GM21723 (cell line): ENCODE data around the gene PWWP2B.
"Not testable (repeated sequence)": the region's sequence is repeated elsewhere in the genome, so short reads cannot be mapped to it uniquely, and the experiment has no call there.

Source experiments
- ATAC-seq: cut with Tn5 transposase; IDR thresholded peaks from one replicate; pipeline ENCODE4 v1.9.1; 2021; ENCODE audit warnings: mild to moderate bottlenecking, moderate library complexity; ENCODE audit not compliant: unreplicated experiment

PWWP2B gene

DNA sequence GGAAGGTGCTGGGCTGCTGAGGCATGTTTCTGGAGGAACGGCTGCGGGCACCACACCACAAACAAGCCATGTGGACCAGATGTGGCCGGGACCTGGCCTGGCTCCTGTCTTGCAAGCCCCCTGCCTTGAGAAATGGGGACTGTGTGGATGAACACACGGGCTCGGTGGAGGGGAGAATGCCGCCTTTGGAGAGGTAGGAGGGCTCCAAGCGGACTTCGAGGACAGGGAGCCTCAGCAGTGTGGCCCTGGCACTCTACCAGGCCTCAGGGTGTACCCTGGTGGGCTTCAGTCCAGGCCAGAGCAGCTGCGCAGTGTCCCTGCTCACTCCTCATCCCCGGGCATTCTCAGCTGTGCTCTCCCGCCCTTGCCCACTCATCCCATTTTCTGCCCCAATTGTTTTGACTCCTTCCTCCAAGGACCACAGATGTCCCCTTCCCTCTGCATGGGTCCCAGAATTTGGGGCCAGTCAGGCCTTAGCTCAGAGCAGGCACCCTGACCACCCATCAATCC, 31.5 kb downstream of the PWWP2B start:
- ATAC-seq = no peak

DNA sequence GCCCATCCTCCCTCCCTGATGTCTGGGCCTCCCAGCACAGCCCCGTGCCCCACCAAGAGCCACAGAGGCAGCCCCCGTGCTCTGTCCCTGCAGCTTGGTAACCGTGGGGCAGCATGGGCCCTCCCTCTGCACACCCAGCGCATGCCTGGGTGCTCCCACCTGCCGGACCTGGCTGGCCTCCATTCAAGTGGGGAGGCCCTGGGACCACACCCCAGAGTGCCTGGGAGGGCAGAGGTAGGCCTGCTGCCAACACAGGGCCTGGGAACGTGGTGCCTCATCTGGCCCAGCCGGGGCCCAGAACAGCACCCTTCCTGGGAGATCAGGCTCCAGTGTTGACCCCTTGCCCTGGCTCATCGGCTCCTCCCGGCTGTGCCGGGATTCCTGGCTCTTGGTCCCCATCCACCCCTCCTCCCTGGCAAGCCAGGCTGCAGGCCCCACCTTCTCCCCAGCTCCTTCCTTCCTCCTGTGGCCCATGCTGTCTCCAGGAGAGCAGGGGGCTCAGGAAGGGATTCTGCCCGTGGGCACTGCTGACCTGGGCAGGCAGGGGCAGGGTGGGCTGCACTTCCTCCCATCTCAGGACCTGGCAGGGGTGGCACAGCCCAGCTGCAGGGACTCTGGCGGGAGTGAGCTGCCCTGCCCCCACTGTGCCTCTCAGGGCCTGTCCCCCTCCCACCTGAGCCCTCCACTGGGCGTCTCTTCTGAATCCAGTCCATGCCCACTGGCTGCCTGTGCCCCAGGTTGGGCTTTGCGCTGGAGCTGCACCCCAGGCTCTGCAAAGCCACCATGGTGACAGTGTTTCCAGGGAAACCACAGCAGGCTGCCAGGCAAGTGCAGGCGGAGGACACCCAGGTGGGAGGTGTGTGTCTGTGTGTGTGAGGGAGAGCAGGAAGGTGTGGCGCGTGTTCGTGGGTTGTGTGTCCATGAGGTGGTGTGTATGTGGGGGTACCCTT, 32.6 kb downstream of the PWWP2B start:
- no peak for ATAC-seq

DNA sequence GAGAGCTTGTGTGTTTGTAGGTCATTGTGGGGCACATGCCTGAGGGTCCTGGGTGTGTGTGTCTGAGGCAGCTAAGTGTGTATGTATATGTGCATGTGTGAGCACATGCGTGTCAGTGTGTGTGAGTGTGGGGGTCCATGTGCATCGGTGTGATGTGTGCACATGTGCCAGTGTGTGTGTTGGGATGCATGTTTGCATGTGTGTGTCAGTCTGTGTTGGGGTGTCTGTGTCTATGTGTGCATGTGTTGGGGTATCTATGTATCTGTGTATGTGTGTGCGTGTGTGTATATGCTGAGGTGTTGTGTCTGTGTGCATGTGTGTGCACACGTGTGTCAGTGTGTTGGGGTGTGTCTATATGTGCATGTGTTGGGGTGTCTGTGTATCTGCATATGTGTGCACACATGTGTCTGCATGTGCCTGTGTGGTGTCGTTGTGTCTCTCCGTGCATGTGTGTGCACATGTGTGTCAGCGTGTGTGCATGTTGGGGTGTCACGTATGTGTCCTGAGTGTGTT, 33.3 kb downstream of the PWWP2B start:
- ATAC-seq = no peak

DNA sequence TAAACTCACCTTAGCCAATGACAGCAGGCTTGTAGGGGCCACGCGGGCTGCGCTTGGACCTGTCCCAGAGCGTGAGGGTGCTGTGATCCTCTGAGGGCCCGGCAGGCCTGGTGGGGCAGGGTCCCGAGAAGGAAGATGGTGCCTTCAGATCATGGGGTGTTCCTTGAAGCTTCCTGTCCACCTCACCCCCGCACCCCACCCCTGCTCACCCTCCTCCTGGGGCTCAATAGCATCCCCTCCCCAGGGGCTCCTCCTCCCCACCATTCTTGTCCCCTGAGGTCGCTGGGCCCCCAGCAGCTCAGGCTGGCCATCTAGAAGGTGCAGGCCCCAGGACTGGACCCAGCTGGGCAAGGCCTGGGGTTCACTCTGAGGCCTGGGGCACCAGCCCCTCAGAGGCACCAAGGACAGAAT, 33.9 kb downstream of the PWWP2B start:
- no peak for ATAC-seq

DNA sequence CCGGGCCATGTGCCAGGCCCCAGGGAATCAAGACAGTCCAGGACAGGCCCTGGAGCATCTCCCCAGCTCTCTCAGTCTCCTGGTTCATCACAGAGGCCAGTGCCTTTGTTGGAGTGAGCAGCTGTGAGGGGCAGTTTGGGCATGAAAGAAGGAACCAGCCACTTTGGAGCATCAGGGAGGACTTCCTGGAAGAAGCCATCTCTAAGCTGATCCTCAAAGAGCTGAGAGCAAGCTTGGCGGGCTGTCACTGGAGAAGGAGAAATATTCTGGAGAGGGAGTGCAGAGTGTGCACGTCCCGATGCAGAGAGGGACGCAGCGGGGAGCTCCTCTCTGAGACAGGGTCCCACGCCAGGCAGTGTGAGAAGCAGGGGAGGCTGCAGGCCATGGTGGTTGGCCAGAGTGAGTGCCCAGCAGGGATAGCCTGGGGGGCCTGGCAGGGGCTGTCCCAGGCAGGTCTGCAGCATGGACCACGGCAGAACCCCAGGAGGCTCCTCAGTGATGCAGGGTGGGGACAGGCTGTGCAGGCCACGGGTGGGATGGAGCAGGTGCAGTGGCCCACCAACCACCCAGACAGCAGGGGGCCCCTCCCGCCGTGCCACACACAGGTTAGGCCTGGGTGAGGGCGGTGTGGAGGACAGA, 34.7 kb downstream of the PWWP2B start:
- no peak for ATAC-seq

DNA sequence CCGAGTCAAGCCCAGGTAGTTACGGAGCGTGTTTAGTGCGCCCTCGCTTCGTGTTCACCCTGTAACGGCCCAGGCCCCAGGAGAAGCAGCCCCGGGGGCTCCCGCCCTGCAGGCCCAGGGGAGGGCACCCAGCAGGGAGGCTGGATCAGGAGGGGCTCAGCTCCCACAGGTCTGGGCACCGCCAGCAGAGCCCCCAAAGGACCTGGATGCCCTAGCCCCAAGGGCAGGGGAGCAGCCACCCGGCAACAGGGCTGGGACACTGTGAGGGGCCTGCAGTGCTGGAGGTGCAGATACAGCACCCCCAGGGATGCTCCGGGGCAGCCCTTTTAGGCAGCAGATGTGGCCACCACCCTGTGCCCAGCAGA, 35.2 kb downstream of the PWWP2B start:
- no peak for ATAC-seq

DNA sequence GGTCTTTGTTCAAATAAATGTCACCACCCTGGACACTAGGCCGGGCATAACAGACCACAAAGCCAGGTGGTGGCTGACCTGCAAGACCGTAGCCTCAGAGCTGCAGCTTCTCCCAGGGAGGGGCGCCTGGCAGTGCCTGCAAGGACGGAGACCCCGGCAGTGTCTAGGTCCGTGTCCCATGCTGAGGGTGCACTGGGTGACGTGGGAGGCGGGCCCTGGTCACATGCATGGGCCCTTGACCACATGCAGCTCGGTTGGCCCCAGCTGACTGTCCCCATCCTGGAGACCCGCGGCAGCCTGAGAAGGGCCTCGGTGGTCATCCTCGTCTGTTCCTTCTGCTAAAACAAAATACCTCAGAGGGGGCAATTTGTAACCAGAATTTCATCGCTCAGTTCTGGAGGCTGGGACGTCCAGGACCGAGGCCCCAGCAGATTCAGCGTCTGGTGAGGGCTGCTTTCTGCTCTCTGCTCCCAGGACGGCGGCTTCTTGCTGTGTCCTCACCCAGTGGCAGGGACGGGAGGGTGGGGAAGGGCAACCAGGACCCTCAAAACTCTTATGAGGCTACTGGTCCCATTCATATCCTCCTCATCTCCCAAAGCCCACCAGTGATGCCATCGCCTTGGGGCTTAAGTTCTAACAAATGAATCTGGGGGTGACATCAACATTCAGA, 36.8 kb downstream of the PWWP2B start:
- ATAC-seq = no peak

DNA sequence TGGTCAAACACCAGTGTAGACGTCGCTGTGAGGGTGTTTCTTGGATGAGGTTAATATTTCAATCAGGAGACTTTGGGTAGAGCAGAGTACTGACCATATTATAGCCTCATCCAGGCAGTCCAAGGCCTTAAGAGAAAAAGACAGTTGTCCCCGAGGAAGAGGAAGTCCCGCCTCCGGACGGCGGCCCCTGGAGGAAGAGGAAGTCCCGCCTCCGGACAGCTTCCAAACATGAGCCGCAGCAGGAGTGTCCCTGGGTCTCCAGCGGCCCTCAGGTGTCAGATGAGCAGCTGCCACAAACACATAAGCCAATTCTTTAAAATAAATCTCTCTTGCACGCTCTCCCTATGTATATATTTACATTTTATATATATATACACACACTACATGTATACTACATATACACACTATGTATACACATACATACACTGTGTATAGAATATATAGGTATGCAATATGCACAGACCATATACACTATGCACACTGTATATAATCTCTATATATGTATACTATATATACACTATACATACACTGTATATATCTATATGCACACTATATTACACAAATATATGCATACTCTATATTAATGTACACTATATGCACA, 37.5 kb downstream of the PWWP2B start:
- peak; percentile 62 for ATAC-seq

DNA sequence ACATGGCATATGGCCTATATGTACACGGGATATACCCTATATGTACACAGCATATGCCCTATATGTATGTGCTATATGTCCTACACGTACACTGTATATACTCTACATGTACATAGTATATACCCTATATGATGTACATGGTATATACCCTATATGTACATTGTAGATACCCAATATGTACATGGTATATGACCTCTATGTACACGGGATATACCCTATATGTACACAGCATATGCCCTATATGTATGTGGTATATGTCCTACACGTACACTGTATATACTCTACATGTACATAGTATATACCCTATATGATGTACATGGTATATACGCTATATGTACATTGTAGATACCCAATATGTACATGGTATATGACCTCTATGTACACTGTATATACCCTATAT, 38.3 kb downstream of the PWWP2B start:
- not testable (repeated sequence) for ATAC-seq

DNA sequence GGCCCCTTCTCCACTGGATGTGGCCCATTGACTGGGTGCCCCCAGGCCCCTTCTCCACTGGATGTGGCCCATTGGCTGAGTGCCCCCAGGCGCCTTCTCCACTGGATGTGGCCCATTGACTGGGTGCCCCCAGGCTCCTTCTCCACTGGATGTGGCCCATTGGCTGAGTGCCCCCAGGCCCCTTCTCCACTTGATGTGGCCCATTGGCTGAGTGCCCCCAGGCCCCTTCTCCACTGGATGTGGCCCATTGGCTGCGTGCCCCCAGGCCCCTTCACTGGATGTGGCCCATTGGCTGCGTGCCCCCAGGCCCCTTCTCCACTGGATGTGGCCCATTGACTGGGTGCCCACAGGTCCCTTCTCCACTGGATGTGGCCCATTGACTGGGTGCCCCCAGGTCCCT, 39.1 kb downstream of the PWWP2B start:
- ATAC-seq = not testable (repeated sequence)

DNA sequence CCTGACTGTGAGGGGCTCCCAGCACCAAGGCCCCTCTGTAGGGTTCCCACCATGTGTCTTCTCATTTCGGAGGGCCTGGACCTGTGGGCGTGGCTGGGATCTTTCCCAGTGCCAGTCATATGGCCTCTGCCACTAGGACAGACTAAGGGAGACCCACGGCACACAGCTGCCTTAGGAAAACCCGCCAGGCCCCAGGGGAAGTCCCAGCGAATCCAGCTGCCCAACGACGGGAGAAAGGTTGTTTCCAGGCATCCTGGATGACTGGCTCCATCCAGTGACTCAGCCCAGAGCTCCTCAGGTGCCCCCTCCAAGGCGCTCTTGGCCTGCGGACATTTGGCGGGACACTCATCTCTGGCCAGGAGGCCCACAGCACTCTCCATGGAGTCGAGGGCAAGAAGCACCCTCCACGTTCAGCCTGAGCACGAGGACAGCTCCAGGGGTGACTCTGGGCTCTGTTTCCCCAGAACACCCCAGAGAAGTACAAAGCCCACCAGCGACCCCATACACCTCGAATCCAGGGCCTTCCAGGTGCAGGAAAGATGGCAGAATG, 39.9 kb downstream of the PWWP2B start:
- ATAC-seq = no peak

DNA sequence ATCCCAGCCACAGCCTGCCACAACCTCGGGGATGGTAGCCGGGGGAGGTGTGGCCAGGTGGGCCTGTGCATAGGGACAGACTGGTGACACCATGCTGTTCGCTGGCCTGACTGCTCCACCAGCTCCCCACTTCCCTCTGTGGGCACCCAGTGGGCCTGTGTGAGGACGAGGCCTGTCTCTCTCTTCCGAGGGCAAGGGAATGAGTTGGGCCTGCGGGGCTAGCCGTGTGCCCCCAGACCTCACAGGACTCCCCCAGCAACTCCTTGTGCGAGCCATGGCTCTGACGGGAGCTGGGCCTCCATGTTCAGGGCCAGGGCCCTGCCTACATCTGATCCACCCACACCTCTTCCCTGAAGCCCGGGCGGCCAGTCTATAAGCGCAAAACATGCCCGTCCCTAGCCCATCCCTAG, 40.5 kb downstream of the PWWP2B start:
- no peak for ATAC-seq

DNA sequence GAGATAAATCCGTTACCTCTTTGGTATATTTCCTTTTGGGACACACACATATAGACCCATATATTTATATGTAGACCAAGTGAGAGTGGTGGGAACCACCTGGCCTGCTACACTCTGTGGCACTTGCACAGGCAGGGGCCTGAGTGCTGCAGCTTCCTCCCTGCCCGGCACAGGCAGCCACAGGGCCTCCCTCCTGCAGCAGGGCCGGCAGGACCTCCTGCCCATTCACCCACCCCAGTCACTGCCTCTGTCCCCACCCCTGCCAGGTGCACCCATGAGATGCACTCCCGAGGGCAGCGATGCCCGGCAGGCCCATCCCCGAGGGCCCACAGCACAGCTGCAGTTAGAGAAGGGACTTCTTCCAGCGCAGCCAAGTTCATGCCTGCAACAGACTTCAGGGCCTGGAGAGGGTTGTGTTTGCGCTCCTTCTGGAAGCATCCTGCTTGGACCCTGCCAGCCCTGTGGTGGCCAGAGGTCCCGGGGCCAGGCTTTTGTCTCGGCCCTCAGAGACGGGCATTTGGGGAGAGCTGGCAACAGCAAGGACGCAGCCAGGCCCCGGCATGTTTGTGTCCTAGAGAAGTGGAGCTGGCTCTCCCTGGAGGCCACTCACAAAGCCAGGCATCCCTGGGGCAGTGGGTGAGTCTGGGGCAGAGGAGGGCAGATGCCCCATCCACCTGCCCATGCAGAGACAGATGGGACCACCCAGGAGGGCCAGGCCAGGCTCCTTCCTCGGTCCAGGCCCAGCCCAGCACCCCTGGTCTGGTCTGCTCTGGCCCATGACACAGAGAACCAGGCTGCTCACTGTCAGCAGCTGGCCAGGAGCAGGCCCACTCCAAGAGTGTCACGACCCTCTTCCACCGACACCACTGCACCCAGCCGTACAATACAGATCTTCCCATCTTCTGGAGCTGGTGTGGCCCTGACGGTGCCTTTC, 41.4 kb downstream of the PWWP2B start:
- no peak for ATAC-seq

DNA sequence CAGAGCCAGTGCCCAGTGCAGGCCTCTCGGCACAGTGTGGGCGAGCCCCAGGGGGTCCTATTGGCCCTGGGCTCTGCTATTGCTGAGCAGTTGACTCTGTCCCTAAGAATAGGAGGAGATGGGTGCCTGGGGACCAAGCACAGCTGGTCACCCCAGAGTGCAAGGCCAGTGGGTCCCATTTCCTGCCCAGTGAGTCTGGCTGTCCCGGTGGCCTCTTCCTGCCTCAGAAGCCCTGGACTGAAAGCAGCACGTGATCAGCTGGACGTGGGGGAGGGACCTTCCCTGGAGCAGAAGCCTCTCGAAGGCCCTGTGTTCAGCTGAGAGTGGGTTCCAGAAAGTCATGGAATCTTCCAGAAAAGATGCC, 42.0 kb downstream of the PWWP2B start:
- ATAC-seq = no peak

DNA sequence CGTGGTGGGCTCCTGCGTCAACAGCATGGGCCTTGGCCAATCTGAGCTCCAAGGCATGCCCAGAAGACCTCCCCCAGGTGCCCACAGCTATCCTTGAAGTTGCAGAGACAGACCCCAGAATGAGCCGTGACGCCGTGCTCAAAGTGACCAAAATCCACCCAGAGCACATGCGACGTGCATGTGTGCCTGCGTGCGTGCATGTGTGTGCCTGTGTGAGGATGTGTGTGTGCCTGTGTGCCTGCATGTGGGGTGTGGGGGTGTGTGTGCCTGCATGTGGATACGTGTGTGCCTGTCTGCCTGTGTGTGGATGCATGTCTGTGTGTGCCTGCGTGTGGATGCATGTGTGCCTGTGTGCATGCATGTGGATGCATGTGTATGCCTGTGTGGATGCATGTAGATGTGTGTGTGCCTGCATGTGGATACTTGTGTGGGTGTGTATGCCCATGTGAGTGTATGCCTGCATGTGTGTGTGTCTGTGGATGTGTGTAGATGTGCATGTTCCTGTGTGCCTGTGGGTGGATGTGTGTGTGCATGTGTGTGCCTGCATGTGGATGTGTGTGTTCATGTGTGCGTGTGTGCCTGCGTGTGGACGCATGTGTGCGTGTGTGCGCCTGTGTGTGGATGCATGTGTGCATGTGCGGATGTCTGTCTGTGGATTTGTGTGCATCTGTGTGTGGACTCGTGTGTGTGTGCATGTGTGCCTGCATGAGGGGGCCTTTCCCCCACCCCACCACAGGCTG, 42.6 kb downstream of the PWWP2B start:
- ATAC-seq = no peak

DNA sequence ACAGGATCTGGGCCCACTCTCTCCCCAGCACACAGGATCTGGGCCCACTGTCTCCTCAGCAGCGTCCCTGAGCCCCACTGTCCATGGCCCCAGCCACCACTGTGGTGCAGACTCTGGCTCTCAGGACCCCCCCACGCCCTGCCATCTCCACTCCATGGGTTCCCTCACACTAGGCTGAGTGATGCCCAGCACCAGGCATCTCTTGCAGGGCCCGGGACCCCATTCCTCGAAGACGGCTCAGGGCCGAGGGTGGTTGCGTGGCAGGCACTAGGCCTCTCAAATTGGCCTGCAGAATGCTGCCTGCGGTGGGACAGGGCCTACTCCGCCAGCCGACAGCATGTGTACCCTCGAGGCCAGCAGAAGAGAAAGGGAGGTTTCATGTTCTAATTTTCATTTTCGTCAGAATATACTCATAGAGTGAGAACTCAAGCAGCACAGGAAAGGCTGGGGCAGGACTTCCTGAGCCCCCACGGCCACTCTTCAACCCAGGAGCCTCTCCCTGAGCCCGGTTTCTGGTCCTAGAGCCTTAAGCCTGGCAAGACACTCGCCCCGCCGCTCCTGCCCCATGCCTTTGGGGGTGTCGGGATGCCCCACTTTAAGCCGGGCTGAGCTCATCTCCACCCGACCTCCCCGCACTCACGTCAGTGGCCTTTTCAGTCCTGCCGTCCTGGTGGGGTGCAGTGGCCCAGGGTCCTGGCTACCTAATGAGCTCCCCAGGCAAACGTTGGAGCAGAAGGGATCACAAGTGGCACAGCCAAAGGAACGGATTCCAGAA, 44.0 kb downstream of the PWWP2B start:
- ATAC-seq = no peak

DNA sequence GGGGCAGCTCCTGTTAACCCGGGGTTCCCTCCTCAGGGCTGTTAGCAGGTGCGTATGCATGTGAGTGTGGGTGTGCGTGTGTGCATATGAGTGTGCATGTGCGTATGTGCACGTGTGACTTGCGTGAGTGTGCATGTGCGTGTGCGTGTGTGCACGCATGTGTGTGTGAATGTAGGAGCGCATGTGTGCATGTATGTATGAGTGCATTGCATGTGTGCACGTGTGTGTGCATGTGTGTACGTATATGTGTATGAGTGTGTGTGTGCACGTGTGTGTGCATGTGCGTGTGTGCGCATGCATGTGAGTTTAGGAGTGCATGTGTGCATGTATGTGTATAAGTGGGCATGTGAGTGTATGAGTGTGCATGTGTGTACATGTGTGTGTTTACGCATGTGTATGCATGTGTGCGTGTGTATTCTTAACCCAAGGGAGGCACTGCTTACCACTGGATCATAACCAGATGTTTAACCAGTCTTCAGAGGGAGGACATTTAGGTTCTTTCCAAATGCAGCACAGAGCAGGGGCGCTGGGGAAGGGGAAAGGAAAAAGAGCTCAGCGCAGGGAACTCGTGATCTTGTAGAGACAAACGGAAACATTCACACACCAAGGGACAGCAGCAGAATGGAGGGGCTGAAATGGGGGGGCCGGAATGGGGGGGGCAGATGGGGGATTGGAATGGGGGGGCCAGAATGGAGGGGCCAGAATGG, 45.0 kb downstream of the PWWP2B start:
- no peak for ATAC-seq

DNA sequence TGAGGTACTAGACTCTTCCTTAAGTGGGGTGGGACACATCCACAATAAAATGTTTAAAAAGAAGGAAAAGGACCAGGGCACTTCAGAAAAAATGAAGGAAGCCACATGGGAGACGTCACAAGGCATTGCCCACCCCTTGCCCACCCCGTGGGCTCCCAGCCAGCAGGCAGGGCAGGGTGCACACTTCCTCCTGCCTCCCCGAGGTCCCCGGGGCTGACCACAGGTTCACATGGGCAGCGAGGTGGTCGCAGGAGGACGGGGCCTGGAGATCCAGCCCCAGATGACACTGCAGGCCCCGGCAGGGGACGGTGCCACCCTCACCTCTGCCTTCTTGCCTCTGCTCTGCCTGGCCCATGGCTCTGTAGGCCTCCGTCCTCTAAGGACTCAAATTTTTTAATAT, 45.6 kb downstream of the PWWP2B start:
- ATAC-seq = no peak
